CD4-positive, CD25-positive, alpha-beta regulatory T cell (primary cell): Measurements from ENCODE around the gene MUL1. TPM values are rescaled to one million over a fixed set of nuclear protein-coding genes. Genes with fewer than 3 reads are reported as not detected.

Source experiments
- polyA plus RNA-seq, 4 donors: library from polyadenylated mRNA; unstranded; fragments of 300-500 nt; fragmentation: Illumina TruSeq; gene quantifications; one replicate each; pipeline ENCODE4 v1.2.3, GENCODE V29; 2021
- total RNA-seq: library from RNA; stranded (reverse); gene quantifications from one replicate; pipeline ENCODE4 v1.2.3, GENCODE V29; 2022

The MUL1 gene
- total and polyA plus RNA-seq, 5 donors from 2014 or later, result 20.4 to 47.0 (median 35.1) TPM

Other genes with a start within 250 kb of the MUL1 start
- gene VWA5B1, start 217.3 kb downstream of the MUL1 start, total RNA-seq, result not detected
- gene VWA5B1, start 217.3 kb downstream of the MUL1 start, polyA plus RNA-seq, result under 1 TPM in 1 of 4 donors, not detected in 3; 0.08 TPM
- 1.7 TPM for gene CAMK2N1, start 21.9 kb downstream of the MUL1 start, total RNA-seq
- gene CAMK2N1, start 21.9 kb downstream of the MUL1 start, polyA plus RNA-seq, result under 1 TPM; 0.24 to 0.37 (median 0.29) TPM
- not detected for gene FAM43B, start 44.4 kb upstream of the MUL1 start, total RNA-seq
- not detected for gene FAM43B, start 44.4 kb upstream of the MUL1 start, polyA plus RNA-seq
- gene CDA, start 80.9 kb upstream of the MUL1 start, total RNA-seq, result not detected
- under 1 TPM in 2 of 4 donors, not detected in 2; 0.21 to 0.57 TPM for gene CDA, start 80.9 kb upstream of the MUL1 start, polyA plus RNA-seq
- gene PINK1, start 125.3 kb upstream of the MUL1 start, total RNA-seq, result 15.4 TPM
- gene PINK1, start 125.3 kb upstream of the MUL1 start, polyA plus RNA-seq, result 10 to 100 TPM; 18.8 to 23.0 (median 19.5) TPM
- 103 TPM for gene DDOST, start 153.2 kb upstream of the MUL1 start, total RNA-seq
- 100 to 1,000 TPM; 254 to 283 (median 259) TPM for gene DDOST, start 153.2 kb upstream of the MUL1 start, polyA plus RNA-seq
- not detected for gene KIF17, start 209.9 kb upstream of the MUL1 start, total RNA-seq
- not detected for gene KIF17, start 209.9 kb upstream of the MUL1 start, polyA plus RNA-seq
- not detected for gene SH2D5, start 224.6 kb upstream of the MUL1 start, total RNA-seq
- gene SH2D5, start 224.6 kb upstream of the MUL1 start, polyA plus RNA-seq, result not detected